Measurements from ENCODE around the gene PSMG4. TPM values are rescaled to one million over a fixed set of nuclear protein-coding genes. Genes with fewer than 3 reads are reported as not detected.
A peak's percentile ranks its signal among the peaks of the same experiment; 100 is the strongest.

Gene PSMG4
- total and polyA plus RNA-seq, 7 experiments from 2014 or later = 15.6 to 81.7 (median 42.5) TPM

DNA sequence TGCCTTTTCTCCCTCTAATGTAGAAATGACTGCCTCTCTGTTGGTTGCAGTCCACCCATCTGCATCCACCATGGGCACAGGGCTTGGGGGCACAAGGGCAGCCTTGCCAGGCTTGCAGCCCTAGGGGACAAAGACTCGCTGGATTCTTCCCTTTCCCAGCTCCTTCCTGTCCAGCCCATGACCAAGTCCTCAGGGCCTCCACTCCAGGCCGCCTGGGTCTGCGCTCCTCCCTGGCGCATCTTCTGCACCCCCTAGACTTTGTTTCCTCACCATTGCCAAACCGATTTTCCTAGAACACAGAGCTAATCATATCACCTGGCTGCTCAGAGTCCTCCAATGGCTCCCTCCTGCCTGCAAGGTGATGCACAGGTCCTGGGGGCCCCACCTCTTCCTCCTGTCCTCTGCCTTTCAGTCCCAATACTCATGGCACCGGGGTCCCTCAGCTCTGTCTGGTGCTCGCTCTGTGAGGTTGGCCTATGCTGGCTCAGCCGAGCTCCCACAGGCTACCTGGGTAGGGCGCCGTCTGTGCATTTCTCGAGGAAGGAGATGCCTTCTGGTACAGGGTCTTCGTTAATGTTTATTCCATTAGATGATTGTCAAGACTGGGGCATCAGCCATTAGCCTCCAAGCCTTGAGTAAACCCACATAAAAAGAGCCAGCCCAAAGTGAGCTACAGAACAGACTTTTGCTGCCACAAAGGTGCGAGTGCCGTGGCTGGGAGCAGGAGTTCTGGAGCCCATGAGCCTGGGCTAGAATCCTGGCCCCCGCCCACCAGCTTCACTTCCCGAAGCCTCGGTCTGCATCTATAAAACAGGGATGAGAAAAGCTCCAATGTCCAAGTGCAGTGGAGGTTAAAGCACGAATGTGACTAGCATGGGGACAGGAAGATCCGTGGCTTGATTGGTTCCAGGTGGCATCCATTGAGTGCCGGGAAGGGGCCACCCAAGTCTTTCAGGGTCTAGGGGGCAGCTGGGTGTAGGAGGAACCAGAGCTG, 17.7 kb downstream of the PSMG4 start:
- peaks cover 0 to 23% (median 0%) of the 10 kb centered on the region in 3 experiments for H3K36me3 ChIP-seq (ENCODE audit: control insufficient read depth in 2 of 3, insufficient read depth in 3 of 3, low read length in 3 of 3)
- H3K27me3 ChIP-seq (ENCODE audit: control insufficient read depth in 2 of 2, insufficient read depth in 2 of 2, low read length in 2 of 2) = no peaks in the 10 kb centered on the region
- no peak for DNase-seq
- H3K36me3 Mint-ChIP-seq = peaks cover 0 to 10% (median 0%) of the 10 kb centered on the region in 5 donors
- H3K27ac ChIP-seq (ENCODE audit: low read depth, low read length) = no peak overlapping the region
- ATAC-seq = no peak
- peaks cover 3 to 27% (median 15%) of the 10 kb centered on the region in 7 donors for H3K4me1 Mint-ChIP-seq
- H3K9me3 ChIP-seq (ENCODE audit: control insufficient read depth in 2 of 3, low read length in 3 of 3) = no peaks in the 10 kb centered on the region
- intact Hi-C loops (cut with micrococcal nuclease) = loop anchor here (5.0 to 10.0 kb wide), 4 partner anchors 81 to 711 kb away; no protein-coding TSS in a partner anchor
- no peak overlapping the region for H3K4me3 ChIP-seq (ENCODE audit: low read length)
- ChIA-PET POLR2A (no interaction called here), CTCF (interaction anchor here (0.8 to 1.3 kb wide), 2 partner anchors 10 to 456 kb away, joined by 3 to 4 read pairs; no protein-coding TSS in a partner anchor)
- no peaks in the 10 kb centered on the region for H3K27me3 Mint-ChIP-seq
- peaks cover 0 to 3% (median 0%) of the 10 kb centered on the region in 11 donors for H3K9me3 Mint-ChIP-seq
- H3K4me3 Mint-ChIP-seq = no peak overlapping the region
- peak overlapping the region in 4 of 9 donors; percentile 61 to 77 (median 72) for H3K27ac Mint-ChIP-seq
- peaks cover 0 to 5% of the 10 kb centered on the region in 2 donors for H3K4me1 ChIP-seq (ENCODE audit: control insufficient read depth in 2 of 2, insufficient read depth in 2 of 2, low read length in 2 of 2)

DNA sequence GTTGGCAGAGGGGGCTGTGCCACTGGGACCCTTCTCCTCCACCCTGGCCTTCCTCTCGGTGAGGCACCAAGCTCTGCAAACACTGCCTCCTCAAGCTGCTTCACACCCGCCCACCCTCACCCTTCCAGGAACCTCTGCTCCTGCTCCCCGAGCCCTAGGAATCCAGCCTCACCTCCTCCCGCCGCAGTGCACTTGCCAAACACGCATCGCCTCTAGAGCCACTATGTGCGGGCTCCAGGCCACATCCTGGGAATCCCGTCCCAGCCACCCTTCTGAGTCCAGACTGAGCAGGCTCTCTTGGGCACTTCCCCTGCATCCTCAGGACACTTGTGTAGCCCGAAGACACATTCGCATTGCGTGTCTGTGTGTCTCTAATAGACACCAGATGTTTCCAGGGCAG, 18.5 kb downstream of the PSMG4 start:
- POLR2A ChIA-PET = no interaction called here
- H3K27me3 ChIP-seq (ENCODE audit: control insufficient read depth in 2 of 2, insufficient read depth in 2 of 2, low read length in 2 of 2) = no peaks in the 10 kb centered on the region
- DNase-seq (no peak), ATAC-seq (no peak)
- H3K36me3 Mint-ChIP-seq = peaks cover 0 to 4% (median 0%) of the 10 kb centered on the region in 5 donors
- no peaks in the 10 kb centered on the region for H3K27me3 Mint-ChIP-seq
- H3K27ac ChIP-seq (ENCODE audit: low read depth, low read length) = no peak overlapping the region
- CTCF ChIA-PET = interaction anchor here (1.3 kb wide), 1 partner anchor 9 kb away, joined by 4 read pairs; no protein-coding TSS in a partner anchor
- H3K4me1 Mint-ChIP-seq = peaks cover 3 to 21% (median 9%) of the 10 kb centered on the region in 7 donors
- intact Hi-C loops (cut with micrococcal nuclease) = loop anchor here (5.0 to 10.0 kb wide), 4 partner anchors 80 to 710 kb away; no protein-coding TSS in a partner anchor
- peaks cover 0 to 3% (median 0%) of the 10 kb centered on the region in 11 donors for H3K9me3 Mint-ChIP-seq
- no peaks in the 10 kb centered on the region for H3K9me3 ChIP-seq (ENCODE audit: control insufficient read depth in 2 of 3, low read length in 3 of 3)
- H3K36me3 ChIP-seq (ENCODE audit: control insufficient read depth in 2 of 3, insufficient read depth in 3 of 3, low read length in 3 of 3) = peaks cover 0 to 16% (median 0%) of the 10 kb centered on the region in 3 experiments
- H3K4me1 ChIP-seq (ENCODE audit: control insufficient read depth in 2 of 2, insufficient read depth in 2 of 2, low read length in 2 of 2) = peaks cover 0 to 5% of the 10 kb centered on the region in 2 donors
- no peak overlapping the region for H3K4me3 ChIP-seq (ENCODE audit: low read length)
- no peak overlapping the region for H3K4me3 Mint-ChIP-seq
- peak overlapping the region in 1 of 9 donors; percentile 77 for H3K27ac Mint-ChIP-seq

GRCh38 chr6:3277851-3278416, 19.2 kb downstream of the PSMG4 start:
- Mint-ChIP-seq H3K36me3 (peaks cover 0 to 3% (median 0%) of the 10 kb centered on the region in 5 donors), H3K4me3 (no peak overlapping the region), H3K9me3 (peaks cover 0 to 3% (median 0%) of the 10 kb centered on the region in 11 donors), H3K27me3 (no peaks in the 10 kb centered on the region), H3K27ac (peak overlapping the region in 1 of 9 donors; percentile 63), H3K4me1 (peaks cover 3 to 21% (median 9%) of the 10 kb centered on the region in 7 donors)
- H3K36me3 ChIP-seq (ENCODE audit: control insufficient read depth in 2 of 3, insufficient read depth in 3 of 3, low read length in 3 of 3) = peaks cover 0 to 18% (median 0%) of the 10 kb centered on the region in 3 experiments
- H3K4me3 ChIP-seq (ENCODE audit: low read length) = no peak overlapping the region
- intact Hi-C loops (cut with micrococcal nuclease) = loop anchor here (2.0 to 10.0 kb wide), 6 partner anchors 79 to 709 kb away; partner anchors contain the start of gene SLC22A23 (in 1 of the 2)
- peaks cover 0 to 5% of the 10 kb centered on the region in 2 donors for H3K4me1 ChIP-seq (ENCODE audit: control insufficient read depth in 2 of 2, insufficient read depth in 2 of 2, low read length in 2 of 2)
- ATAC-seq = no peak
- no peaks in the 10 kb centered on the region for H3K27me3 ChIP-seq (ENCODE audit: control insufficient read depth in 2 of 2, insufficient read depth in 2 of 2, low read length in 2 of 2)
- H3K27ac ChIP-seq (ENCODE audit: low read depth, low read length) = no peak overlapping the region
- CTCF ChIA-PET = interaction anchor here (1.3 kb wide), 1 partner anchor 8 kb away, joined by 4 read pairs; no protein-coding TSS in a partner anchor
- no peak for DNase-seq
- H3K9me3 ChIP-seq (ENCODE audit: control insufficient read depth in 2 of 3, low read length in 3 of 3) = no peaks in the 10 kb centered on the region
- POLR2A ChIA-PET = no interaction called here

DNA sequence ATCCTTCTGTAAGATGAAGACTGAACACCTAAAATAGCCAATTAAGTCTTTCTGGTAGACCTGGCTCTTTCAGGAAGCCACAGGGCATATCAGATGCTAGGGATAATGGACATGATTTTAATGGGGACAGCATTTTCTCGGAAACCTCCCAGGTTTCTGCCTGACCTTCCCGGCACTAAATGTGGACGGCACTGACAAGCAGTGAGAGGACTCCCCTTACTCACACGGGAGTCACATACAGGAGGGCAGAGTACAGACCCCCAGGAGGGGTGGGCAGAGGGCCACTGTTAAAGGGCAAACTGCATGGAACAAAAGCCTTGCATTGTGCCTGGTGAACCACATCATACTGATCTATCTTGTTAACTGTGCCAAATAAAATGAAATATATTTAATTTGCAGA, 19.9 kb downstream of the PSMG4 start:
- CTCF ChIA-PET = interaction anchor here (1.4 to 4.6 kb wide), 2 partner anchors 176 to 455 kb away, joined by 3 to 67 read pairs; no protein-coding TSS in a partner anchor

GRCh38 chr6:3280091-3280490, 21.3 kb downstream of the PSMG4 start:
- Histone ChIP-seq H3K4me1 (ENCODE audit: control insufficient read depth in 2 of 2, insufficient read depth in 2 of 2, low read length in 2 of 2) (peaks cover 0 to 5% of the 10 kb centered on the region in 2 donors), H3K4me3 (ENCODE audit: low read length) (no peak overlapping the region), H3K27me3 (ENCODE audit: control insufficient read depth in 2 of 2, insufficient read depth in 2 of 2, low read length in 2 of 2) (no peaks in the 10 kb centered on the region), H3K36me3 (ENCODE audit: control insufficient read depth in 2 of 3, insufficient read depth in 3 of 3, low read length in 3 of 3) (peaks cover 0 to 24% (median 0%) of the 10 kb centered on the region in 3 experiments), H3K27ac (ENCODE audit: low read depth, low read length) (no peak overlapping the region), H3K9me3 (ENCODE audit: control insufficient read depth in 2 of 3, low read length in 3 of 3) (no peaks in the 10 kb centered on the region)
- no peaks in the 10 kb centered on the region for H3K27me3 Mint-ChIP-seq
- peak overlapping the region in 1 of 9 donors; percentile 38 for H3K27ac Mint-ChIP-seq
- CTCF ChIA-PET = interaction anchor here (0.6 to 4.6 kb wide), 14 partner anchors 10 to 930 kb away, joined by 3 to 67 read pairs (median 4); no protein-coding TSS in a partner anchor
- H3K36me3 Mint-ChIP-seq = peaks cover 0 to 3% (median 0%) of the 10 kb centered on the region in 5 donors
- H3K4me1 Mint-ChIP-seq = peaks cover 0 to 8% (median 4%) of the 10 kb centered on the region in 7 donors
- intact Hi-C loops (cut with micrococcal nuclease) = no loop called here
- H3K4me3 Mint-ChIP-seq = no peak overlapping the region
- DNase-seq (no peak), ATAC-seq (no peak)
- peaks cover 0 to 3% (median 0%) of the 10 kb centered on the region in 11 donors for H3K9me3 Mint-ChIP-seq
- POLR2A ChIA-PET = interaction anchor here (0.9 to 1.4 kb wide), 2 partner anchors 75 to 452 kb away, joined by 7 to 8 read pairs; no protein-coding TSS in a partner anchor

More for the DNA sequence above, 19.9 kb downstream of the PSMG4 start:
- no peak overlapping the region for H3K4me3 ChIP-seq (ENCODE audit: low read length)
- POLR2A ChIA-PET = interaction anchor here (1.4 kb wide), 1 partner anchor 454 kb away, joined by 8 read pairs; no protein-coding TSS in a partner anchor
- Mint-ChIP-seq H3K36me3 (peaks cover 0 to 3% (median 0%) of the 10 kb centered on the region in 5 donors), H3K27ac (no peak overlapping the region), H3K4me1 (peaks cover 0 to 19% (median 9%) of the 10 kb centered on the region in 7 donors), H3K9me3 (peaks cover 0 to 3% (median 0%) of the 10 kb centered on the region in 11 donors), H3K4me3 (no peak overlapping the region), H3K27me3 (no peaks in the 10 kb centered on the region)
- H3K4me1 ChIP-seq (ENCODE audit: control insufficient read depth in 2 of 2, insufficient read depth in 2 of 2, low read length in 2 of 2) = peaks cover 0 to 5% of the 10 kb centered on the region in 2 donors
- no peaks in the 10 kb centered on the region for H3K27me3 ChIP-seq (ENCODE audit: control insufficient read depth in 2 of 2, insufficient read depth in 2 of 2, low read length in 2 of 2)
- no peak overlapping the region for H3K27ac ChIP-seq (ENCODE audit: low read depth, low read length)
- peaks cover 0 to 18% (median 0%) of the 10 kb centered on the region in 3 experiments for H3K36me3 ChIP-seq (ENCODE audit: control insufficient read depth in 2 of 3, insufficient read depth in 3 of 3, low read length in 3 of 3)
- intact Hi-C loops (cut with micrococcal nuclease) = loop anchor here (1.0 to 10.0 kb wide), 11 partner anchors 79 to 709 kb away; partner anchors contain the start of gene SLC22A23 (in 2 of the 2)
- DNase-seq (no peak), ATAC-seq (no peak)
- H3K9me3 ChIP-seq (ENCODE audit: control insufficient read depth in 2 of 3, low read length in 3 of 3) = no peaks in the 10 kb centered on the region

Measured in naive thymus-derived CD4-positive, alpha-beta T cell (primary cell).